Tongue (tissue), 2 donors: ENCODE data around the gene NR2F2. TPM values are rescaled to one million over a fixed set of nuclear protein-coding genes. Genes with fewer than 3 reads are reported as not detected.

Experiments used
- DNase-seq: peaks from one replicate; pipeline ENCODE4 v3.0.0-alpha.2; 2015
- total RNA-seq: library from RNA; depleted of rRNA; stranded (reverse); fragments of >200 nt; gene quantifications from one replicate; pipeline ENCODE4 v1.2.3, GENCODE V29; 2014

NR2F2 gene
- total RNA-seq, 1 donor from 2014 or later = 22.0 TPM

GRCh38 chr15:96343113-96344059, 12.9 kb downstream of the NR2F2 start:
- DNase-seq = no peak

GRCh38 chr15:96344060-96344705, 13.7 kb downstream of the NR2F2 start:
- no peak for DNase-seq

- DNase-seq = no peak
Measured at GRCh38 chr15:96344706-96345559, 14.4 kb downstream of the NR2F2 start.

GRCh38 chr15:96345560-96346399, 15.3 kb downstream of the NR2F2 start:
- DNase-seq = peak; percentile 88

GRCh38 chr15:96346409-96346970, 16.0 kb downstream of the NR2F2 start:
- DNase-seq = no peak

- no peak for DNase-seq
Measured at GRCh38 chr15:96347181-96348111, 16.9 kb downstream of the NR2F2 start.

GRCh38 chr15:96348112-96349027, 17.9 kb downstream of the NR2F2 start:
- DNase-seq = no peak

GRCh38 chr15:96349034-96349856, 18.7 kb downstream of the NR2F2 start:
- DNase-seq = no peak

- no peak for DNase-seq
Measured at GRCh38 chr15:96349857-96350720, 19.6 kb downstream of the NR2F2 start.

- DNase-seq = no peak
Measured at GRCh38 chr15:96350934-96351724, 20.6 kb downstream of the NR2F2 start.

- DNase-seq = peak; percentile 8
Measured at GRCh38 chr15:96351761-96352603, 21.5 kb downstream of the NR2F2 start.

GRCh38 chr15:96352604-96353405, 22.3 kb downstream of the NR2F2 start:
- DNase-seq = peak; percentile 10

- peak; percentile 1 for DNase-seq
Measured at GRCh38 chr15:96353416-96353929, 23.0 kb downstream of the NR2F2 start.
